GM19099 (cell line): ENCODE measurements around the gene MAOB.

Source experiments
- POLR2A ChIP-seq: IDR thresholded peaks from 3 replicates; pipeline ENCODE4 v1.6.1; 2011; ENCODE audit warnings: low read depth; ENCODE audit not compliant: insufficient read length; ENCODE audit errors: extremely low read depth

The MAOB gene

DNA sequence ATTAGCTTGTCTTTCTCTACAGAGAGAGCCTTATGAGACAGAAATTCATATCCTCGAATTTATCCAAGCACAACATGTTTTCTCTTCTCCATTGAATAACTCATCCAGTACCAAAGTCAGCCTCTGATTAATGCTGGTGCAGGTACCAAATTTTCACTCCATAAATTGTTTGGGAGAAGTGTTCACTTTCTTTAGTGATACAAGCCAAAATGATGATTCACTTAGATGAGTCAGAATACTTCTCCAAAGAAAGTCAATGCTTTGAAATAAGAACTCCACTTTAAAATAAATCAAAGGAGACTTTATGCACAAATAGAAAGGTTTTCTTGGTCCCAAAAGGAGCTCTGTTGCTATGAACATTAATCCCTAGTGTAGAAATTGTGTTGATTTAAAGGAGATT lies 60.2 kb downstream of the MAOB start:
- TF ChIP-seq POLR2A: no peak

DNA sequence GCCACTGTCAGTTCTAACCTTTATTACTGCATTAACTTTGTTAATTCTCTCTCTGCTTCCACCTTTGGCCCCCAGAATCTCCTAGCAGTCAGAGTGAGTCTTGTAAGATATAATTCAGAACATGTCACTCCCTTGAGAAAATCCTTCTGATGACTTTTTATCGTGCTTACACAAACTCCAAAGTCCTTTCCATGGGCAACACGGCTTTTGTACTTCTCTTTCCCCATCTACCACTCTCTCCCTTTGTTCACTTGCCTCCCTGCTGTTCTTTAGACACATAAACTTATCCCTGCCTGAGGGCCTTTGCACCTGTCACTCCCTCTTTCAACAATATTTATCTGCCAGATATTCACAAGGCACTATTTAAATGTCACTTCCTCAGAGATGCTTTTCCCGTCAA lies 64.8 kb downstream of the MAOB start:
- TF ChIP-seq POLR2A: no peak

DNA sequence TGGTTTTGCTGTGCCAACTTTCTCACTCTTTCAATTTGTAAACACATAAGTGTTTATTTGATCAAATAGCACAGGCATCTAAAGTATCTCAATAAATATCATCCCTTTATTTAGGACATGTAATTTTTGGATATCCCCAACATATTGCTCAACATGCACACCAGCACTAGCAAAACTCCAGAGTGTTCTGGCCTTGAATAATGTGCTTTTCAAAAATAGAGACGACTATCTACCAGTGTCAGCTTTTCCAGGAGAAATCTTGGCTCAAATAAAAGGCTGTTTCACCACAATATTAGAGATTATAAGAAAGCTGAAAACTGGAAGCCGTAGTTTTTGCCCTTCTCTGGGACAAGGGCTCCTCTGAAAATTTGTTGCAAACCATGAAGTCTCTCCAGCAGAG lies 67.0 kb downstream of the MAOB start:
- TF ChIP-seq POLR2A: no peak

DNA sequence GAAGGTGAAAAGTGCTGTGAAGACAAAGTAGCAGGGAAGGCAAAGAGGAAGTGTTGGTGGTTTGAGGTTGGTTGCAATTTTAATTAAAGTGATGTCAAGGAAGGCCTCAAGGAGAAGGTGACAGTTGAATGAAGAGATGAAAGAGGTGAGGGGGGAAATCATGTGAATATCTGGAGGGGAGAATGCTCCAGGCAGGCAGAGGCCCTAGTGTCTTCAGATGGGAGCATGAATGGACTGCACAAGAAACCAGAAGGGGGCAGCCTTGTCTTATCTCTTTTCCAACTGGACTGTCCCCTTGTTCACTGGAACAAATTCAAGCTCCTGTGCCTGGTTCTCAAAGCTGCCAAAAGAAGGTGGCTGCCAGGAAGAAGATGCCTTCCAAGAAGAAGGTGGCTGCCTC lies 68.4 kb downstream of the MAOB start:
- no peak for TF ChIP-seq POLR2A

DNA sequence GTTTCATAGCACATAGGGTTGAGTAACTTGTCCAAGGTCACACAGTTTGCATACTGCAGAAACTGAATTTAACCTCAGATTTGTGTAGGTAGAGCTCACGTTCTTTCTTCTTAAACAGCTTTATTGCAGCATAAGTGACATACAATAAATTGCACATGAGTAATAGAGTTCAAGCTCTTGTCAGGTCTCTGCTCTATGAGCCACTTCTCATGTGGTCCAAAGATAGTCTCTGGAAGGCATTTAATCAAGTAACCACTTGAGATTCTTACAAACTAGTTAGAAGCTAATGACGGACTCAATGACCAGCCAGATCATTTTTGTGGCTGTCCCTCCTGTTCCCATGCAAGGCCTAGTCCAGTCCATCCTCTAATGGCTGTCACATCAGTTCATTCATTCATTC lies 68.9 kb downstream of the MAOB start:
- TF ChIP-seq POLR2A: no peak

DNA sequence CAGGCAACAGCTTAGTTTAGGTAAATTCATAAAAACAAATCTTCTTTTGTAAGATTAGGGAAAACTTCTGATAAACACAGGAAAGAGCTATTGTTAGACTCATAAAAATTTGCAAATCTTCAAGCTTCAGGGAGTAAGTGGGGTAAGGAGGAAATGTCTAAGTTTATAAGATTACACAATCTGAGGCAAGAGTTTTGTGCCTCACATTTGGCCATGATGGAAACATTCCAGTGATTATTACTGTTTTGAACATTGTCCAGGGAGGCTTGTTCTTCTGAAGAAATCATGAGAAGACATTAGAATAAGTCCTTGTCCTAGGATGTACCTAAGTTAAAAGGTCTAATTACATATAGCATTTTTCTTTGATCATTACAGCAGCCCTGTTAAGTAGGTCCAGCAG lies 72.8 kb downstream of the MAOB start:
- no peak for TF ChIP-seq POLR2A

DNA sequence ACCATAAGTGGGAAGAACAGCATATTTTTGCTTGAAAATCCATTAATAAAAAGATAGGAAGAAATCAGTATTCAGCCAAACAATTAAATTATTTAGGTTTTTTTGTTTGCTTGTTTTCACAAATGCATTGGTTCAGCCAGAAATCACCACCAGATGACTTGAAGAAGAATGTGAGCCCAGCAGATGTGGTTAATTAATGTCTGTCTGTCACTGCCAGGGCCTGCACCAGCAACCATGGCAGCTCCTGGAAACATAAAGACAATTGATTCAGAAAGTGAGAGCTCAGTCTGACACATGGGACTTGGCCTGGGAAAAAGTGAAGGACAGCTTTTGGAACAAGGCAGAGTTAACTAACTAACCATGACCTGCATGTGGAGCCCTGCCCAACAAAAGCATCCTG lies 74.0 kb downstream of the MAOB start:
- no peak for TF ChIP-seq POLR2A

DNA sequence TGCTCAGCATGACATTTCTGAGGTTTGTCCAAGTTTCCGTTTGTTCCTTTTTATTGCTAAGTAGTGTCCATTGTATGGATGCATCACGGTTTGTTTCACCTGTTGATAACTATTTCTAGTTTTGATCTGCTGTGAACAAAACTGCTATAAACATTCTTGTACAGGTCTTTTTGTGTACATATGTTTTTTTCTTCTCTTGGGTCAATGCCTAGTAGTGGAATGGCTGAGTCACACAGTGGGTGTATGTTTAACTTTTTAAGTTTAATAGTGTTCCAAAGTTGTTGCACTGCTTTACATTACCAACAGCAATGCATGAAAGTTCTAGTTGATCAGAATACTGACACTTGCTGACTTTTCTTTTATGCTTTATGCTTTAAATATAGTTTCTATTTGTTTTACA lies 76.7 kb downstream of the MAOB start:
- TF ChIP-seq POLR2A: no peak

DNA sequence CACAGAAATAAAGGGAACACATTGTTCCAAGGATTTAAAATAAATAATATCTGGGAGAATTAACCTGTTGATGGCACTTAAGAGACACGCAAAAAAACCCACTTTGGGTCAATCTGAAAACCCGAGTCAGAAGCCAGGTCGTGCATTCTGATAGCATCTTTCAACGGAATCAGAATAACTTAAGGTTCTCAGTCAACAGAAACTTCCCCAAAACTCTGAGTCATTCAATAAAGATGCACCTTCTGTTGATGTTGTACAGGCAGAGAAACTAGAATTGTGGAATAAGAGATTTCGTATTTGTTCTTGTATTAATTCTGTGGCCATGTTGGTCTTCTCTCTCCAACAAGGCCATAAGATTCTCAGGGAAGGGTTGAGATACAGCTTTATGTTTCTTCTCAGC lies 78.2 kb downstream of the MAOB start:
- no peak for TF ChIP-seq POLR2A

DNA sequence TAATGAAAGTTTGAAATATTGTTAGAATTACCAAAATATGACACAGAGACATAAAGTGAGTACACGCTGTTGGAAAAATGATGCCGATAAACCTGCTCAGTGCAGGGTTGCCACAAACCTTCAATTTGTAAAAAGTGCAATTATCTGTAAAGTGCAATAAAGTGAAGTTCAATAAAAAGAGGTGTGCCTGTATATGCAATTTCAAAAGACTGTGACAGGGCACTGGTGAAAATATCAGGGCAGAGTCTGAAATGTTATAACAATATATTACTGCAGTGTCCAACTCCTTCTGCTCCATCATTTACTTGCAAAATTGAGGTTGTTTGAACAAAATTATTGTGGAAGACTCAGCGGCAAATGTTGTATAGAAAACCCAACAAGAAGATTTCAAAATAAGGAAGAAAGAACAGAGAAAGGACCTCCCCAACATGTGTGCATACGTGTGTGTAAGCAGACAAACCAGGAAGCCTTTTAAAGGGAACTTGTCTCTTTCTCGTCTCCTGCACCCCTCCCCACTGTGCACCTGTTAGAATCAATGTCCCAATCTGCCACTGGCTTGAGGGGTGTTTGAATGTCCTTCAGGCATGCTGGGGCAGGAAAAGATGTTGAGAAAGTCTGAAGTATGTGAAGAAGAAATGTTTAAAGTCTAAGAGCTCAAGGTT lies 96.2 kb downstream of the MAOB start:
- TF ChIP-seq POLR2A: no peak

DNA sequence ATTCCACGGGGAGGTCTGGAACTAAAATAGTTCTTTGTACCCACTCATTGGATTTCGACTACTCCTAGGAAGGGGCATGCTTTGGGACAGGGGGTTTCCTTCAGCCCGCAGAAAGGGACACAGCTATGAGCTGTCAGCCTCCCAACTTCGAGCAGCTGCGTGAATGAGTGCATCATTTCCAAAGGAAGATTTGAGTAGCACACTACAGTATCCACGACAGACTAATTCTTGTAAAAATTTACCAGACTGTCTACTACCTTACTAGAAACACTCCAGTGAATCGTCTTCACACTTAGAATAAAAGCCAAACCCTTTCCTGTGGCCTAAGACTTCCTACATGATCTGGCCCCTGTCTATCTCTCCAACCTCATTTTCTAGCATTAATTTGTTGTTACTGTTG lies 124.2 kb downstream of the MAOB start:
- no peak for TF ChIP-seq POLR2A

- no peak for TF ChIP-seq POLR2A
Observed at GRCh38 chrX:43756076-43756475, 126.2 kb downstream of the MAOB start.

- TF ChIP-seq POLR2A: no peak
Observed at GRCh38 chrX:43753637-43754036, 128.6 kb downstream of the MAOB start.

GRCh38 chrX:43750248-43750676 lies 132.0 kb downstream of the MAOB start:
- no peak for TF ChIP-seq POLR2A

- TF ChIP-seq POLR2A: no peak
Observed at GRCh38 chrX:43747476-43747875, 134.8 kb downstream of the MAOB start.

DNA sequence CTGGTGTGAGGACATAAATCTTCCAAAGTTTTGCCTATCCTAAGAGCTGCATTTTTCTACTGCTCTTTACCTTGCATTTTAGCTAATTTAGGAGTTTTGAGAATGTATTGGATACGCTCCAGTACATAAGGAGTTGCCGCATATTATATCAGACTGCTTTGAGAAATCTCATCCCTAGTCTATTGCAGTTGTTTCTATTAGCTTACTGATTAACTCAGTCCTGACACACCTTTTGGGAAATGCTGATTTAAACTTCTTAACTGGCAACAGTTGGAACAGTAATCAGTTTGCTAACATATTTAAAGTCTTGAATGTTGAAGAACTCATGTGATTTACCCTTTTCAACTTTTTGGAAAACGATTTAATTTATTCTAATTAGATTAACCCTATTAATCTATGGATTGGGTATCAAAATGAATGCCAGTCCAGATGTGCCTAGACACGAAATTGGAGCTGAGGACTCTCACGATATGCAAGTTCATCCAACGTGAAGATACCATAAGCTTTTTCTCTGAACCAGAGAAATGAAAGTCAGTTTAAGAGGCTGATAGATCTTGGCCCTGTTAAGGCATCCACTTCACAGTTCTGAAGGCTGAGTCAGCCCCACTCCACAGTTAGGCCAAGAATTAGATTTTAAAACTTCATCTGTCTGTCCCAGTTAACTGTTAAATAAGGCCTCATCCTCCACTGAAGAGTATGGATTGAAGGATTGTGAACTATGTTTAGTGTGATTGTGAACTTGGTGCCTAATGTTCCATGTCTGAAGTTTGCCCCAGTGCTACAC lies 136.1 kb downstream of the MAOB start:
- TF ChIP-seq POLR2A: no peak
